Stimulated activated CD4-positive, alpha-beta T cell treated with anti-CD3 and anti-CD28 coated beads, Interleukin-1b, Interleukin-23, amount 100 ng/mL, for 24 hours (primary cell): ENCODE data around the gene STK26.
"Not testable (repeated sequence)": the region's sequence is repeated elsewhere in the genome, so short reads cannot be mapped to it uniquely, and the experiment has no call there.

Experiments used
- DNase-seq, 4 experiments: peaks; one replicate each; pipeline ENCODE4 v3.0.0-alpha.2; 2020; ENCODE audit warnings: low read depth in 4 of 4, low spot score in 1 of 4

The STK26 gene

DNA sequence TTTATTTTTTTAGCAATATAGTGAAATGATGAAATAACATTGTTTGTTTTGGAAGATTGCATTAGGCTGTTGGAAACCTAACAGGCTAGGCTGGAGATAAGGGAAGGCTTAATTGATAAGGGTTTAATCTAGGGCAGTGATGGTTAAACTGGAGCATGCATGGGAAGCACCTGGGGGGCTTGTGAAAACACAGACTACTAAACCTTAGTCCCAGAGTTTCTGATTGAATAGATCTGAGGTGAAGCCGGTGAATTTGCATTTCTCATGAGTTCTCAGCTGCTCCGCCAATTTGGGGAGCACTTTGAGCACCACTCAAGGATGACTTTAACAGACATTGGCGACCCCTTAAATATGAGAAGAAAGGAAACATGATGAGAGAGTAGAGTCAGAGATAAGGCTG is 11.5 kb downstream of the STK26 start:
- no peak for DNase-seq

DNA sequence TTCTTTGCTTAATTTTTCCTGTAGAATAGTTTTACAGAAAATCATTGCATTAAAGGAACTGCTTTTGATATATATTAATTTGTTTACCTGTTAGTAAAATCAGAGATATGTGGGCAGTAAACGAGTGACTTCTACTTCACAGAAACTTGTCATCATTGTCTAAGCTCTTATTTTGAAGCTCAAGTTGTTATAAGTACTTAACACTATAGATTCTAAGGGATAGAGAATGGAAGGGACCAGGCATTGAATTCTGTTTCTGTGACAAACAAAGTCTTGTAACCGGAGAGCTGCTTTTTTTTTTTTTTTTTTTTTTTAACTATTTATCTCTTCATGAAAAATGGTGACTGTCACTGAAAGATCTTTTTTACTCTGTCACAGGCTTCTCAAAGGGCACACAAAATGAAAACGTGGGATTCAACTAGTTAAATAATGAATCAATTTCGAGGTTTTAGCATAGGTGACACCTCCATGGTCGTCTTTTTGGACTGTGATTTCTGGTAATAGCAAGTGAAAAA is 14.4 kb downstream of the STK26 start:
- no peak for DNase-seq

DNA sequence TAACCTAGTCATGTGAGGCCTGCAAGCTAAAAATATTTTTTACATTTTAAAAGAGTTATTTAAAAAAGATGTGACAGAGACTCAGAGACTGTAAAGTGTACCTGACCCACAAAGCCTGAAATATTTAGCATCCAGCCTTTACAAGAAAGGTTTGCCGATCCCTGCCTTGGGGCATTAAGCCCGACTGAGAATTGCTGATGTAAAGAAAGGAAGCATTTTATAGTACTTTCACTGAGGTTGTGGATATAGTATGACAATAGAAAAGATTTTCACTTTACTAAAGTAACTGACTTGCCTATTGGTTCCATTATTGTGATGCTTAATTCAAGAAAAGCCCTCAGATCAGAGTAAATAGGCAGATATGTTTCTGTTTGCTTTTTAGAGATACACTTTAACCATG is 17.0 kb downstream of the STK26 start:
- DNase-seq, result no peak

DNA sequence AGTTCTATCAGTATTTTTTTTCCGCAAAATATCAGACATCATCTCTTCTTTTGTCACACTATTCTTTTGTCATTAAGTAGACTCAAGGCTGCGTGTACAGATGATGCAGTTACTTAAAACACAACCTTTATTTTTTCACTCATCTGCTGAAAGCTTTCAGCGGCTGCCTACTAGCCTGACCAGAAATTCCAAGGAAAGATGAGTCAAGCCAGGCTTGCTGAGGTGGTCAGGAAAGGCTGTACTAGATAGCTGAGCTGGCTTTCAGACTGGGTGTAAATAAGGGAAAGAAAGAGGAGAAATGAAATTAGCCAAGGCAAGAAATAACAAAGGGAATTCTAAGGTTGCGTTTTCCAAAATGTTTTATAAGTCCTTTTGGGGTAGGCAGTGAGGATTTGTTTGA is 17.9 kb downstream of the STK26 start:
- no peak for DNase-seq

DNA sequence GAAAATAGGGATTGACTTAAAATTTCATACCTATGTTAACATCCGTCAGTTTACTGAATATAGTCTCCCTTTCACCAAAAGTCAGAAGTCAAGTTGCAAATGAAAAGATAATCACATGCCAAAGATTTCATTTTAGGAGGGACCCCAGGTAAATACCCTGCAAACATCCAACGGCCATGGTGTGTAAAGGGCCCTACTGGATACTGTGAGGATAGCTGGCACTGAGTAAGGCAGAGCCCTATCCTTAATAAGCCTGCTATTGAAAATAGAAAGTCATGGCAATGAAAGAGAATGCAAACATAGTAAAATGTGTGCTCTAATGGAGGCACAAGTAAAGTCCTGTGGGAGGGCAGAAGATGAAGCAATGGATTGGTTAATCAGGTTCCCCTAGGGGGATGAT is 20.9 kb downstream of the STK26 start:
- DNase-seq, result no peak

DNA sequence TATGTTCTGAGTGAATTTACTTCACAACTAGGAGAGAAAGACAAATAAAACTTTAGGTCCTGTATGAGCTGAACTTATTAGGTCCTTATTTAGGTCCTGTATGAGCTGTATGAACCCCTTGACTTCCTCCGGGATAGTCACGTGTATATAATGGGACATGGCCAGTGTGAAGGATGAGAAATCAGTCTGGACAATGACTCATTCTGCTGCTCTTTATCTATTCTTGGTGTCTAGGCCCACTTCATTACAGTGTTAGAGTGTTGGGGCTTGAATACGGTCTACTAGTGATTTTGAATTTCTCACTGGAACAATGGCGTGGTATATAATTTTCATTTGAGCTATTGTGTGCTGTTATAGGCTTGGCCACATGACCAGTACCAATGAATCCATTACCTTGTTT is 21.9 kb downstream of the STK26 start:
- no peak for DNase-seq

DNA sequence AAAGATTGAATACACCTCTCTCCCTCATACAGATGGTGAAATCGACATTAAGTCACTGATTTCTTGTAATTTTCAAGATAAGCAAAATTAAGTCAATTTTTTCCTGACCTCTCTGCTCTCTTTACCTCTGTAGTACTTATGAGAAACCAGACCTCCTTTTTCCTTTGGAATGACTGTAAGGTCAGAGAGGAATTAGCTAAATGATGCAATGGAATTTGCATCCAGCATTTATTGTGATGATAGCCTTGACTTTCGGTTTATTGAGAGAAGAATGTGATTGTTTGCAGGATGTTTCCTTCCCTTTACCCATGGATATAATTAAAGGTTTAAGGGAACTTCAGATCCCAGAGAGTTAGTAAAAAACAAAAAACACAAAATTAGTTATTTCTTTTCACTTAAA is 22.4 kb downstream of the STK26 start:
- DNase-seq, result no peak

DNA sequence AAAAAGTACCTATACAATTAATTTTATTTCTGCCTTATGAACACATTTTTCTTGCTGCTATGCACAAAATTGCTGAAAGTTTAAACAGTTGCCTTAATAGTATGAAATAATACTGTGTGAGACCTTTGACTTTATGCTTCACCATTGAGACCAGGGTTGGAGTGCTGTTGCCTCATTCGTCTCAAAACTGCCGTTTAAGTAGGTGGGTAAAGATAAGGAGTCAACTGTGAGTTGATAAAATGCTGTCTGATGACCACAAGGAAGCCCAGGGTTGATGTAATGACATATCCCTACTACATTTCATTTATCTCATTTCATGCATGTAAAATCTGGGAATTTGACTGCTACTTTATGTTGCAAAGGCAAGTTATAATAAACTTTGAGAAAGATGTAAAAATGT is 23.4 kb downstream of the STK26 start:
- no peak for DNase-seq

DNA sequence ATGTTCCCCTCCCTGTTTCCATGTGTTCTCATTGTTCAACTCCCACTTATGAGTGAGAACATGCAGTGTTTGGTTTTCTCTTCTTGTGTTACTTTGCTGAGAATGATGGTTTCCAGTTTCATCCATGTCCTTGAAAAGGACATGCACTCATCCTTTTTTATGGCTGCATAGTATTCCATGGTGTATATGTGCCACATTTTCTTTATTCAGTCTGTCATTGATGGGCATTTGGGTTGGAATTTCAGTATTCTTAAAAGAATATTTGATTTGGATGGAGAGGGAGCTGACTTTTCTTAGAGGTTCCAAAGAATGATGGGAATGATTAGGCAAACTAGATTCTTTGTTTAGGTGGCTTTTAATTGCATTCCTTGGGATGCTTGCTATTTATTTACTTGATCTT is 28.7 kb downstream of the STK26 start:
- not testable (repeated sequence) for DNase-seq

DNA sequence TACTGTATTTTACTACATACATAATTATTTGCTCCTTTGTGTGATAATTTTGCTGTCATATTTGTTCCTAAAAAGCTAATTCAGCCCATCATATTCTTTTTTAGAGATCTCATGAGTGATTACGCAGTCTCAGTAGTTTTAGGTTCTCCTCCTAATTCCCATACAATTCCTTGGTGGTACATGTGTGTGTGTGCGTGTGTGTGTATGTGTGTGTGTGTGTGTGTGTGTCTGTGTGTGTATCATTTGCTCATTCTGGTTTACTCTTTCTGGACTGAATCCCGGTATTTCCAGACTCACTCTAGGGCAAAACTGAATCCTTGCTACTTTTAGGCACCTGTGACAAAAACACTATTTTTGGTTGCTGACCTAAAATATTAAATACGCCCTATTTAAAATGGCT is 34.9 kb downstream of the STK26 start:
- DNase-seq, result no peak

DNA sequence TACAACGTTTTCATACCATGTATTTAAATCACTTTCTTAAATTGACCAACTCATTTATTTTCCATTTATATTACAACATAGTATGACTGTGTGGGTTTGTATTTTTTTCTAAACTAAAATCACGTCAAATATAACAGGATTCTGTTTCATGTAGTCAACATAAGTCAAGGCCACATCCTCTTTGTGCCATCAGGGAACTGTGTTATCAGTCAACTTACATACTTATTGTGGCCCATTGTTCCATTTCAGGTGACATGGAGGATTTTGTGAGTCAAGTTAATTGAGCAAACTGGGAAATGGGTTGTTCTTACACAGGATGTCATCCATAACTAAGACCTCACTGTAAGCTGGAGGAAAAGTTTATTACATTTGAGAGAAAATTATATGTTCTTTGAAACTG is 35.9 kb downstream of the STK26 start:
- DNase-seq, result no peak

DNA sequence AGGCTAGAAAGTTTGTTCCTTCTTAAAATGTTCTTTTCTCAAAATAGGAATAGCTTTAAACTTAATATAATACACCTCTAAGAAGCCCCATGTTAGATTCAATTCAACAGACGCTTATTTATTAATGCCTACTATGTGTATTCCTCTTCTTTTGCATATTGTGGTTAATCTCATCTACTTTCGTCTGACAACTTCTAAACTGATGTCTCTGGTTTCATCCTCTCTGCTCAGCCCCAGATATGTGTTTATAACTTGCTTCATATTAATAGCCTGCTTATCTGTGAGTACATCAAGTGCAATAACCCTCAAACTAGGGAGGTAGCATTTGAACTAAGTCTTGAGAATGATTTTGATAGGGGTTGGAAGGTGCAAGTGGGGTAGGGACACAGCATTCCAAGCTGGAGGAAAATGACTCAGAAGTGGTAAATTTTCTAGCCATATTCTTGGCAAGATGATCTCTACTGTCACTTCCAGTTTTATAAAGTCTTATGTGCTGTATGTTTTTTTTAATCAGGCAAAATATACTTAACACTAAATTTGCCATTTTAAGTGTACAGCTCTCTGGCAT is 37.0 kb downstream of the STK26 start:
- no peak for DNase-seq

DNA sequence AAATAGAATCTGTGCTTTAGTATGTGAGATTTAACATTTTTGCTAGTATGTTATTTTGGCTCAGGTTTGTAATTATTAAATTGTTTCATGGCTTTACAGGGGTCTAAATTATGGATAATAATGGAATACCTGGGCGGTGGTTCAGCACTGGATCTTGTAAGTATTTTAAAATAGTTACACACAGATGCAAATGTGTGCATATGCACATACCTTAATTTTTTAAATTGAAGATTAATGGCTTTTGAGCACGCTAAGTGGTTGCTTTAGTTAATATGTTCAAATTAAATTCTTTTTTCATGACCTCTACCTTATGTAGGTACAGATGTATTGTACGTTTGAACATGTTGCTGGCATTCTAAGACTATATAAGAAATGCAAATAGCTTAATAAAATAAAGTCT is 40.2 kb downstream of the STK26 start:
- no peak for DNase-seq

DNA sequence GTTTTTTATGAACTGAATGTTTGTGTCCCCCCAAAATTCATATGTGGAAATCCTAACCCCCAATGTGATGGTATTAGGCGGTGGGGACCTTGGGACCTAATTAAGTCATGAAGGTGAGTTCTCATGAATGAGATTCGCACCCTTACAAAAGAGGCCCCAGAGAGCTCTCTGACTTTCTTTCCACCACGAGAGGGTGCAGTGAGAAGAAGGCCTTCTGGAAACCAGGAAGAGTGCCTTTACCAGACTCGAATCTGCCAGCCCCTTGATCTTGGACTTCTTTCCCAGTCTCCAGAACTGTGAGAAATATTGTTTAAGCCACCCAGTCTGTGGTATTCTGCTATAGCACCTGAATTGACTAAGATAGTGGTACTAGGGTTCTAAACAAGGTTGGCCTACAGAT is 40.8 kb downstream of the STK26 start:
- DNase-seq, result no peak

DNA sequence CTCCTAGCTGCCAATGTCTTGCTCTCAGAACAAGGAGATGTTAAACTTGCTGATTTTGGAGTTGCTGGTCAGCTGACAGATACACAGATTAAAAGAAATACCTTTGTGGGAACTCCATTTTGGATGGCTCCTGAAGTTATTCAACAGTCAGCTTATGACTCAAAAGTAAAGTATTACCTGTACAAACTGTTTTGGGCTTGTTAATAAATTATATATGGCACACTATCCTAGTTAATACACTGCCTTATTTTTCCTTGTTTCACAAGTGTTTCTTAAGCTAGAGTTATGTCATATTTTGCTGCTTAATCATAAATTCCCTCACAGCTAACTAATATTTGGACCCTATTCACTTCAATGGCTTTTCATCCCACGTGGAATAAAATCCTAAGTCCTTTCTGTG is 45.3 kb downstream of the STK26 start:
- no peak for DNase-seq

DNA sequence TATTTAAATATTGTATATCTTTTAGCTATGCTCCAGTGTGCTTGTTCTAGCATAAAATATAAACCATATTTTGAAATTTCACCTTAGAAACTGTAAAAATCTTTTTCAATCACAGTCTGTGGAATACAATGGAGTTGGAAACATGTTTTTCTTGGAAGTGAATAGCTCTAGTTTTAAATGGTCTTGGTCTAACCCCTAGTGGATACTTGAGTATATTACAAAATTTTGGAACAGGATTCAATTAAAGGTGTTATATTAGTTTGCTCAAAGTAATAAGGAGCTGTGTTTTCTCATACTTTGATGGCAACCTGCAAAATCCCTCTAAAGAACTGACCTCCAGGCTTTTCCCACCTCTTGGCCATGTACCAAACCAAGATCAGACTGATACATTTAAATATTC is 48.2 kb downstream of the STK26 start:
- DNase-seq, result no peak

DNA sequence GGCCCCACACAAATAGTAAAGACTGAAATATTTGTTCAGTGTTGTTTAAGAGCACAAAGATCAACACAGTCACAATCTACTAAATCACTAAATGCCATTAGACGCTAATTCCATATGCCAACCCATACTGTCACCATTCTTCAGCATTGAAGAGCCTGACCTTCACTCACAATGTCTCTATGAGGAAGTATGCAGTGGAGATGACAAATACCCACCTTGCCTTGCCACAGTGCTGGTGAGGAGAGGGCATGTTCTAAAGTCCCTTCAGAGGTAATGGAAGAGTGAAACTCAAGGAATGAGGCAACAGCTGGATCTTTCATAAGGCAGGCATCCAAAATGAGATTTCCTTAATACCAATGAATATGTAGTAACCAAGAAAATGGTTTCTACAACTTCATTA is 54.3 kb downstream of the STK26 start:
- no peak for DNase-seq

DNA sequence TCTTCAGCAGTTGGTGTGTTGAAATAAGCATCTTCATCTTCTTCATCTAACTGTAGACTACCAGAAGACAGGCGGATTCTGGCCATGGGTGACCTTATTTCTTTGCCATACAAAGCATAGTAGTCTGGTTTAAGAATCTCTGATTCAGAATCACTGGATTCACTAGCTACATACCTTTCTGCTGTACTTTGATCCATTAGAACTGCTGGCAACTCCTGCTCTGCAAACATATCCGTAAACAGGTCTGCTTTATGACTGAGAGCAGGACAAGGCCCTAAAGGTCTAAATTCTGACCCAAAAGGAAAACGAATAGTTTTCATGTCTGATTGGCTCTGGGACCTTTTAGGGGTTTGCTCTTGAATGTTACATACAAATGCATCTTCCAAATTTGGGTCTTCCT is 54.8 kb downstream of the STK26 start:
- DNase-seq, result no peak

DNA sequence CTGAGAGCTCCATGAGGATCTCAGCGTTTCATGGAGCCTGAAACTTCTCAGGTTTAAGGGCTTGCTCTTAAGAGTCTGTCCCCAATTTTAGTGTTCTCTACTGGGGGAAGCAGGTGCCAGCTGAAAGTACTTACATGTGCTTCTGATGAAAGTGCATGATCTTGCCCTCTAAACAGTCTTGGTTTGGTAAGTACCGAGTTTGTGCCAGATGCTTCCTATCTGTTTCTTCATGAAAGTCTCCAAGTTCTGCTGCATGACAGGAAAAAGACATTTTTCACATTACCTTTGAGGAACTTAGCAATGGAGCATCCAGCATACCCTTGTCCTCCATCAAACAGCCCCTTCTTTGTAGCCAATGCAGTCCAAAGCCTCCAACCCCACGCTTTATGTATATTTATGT is 62.7 kb downstream of the STK26 start:
- no peak for DNase-seq

DNA sequence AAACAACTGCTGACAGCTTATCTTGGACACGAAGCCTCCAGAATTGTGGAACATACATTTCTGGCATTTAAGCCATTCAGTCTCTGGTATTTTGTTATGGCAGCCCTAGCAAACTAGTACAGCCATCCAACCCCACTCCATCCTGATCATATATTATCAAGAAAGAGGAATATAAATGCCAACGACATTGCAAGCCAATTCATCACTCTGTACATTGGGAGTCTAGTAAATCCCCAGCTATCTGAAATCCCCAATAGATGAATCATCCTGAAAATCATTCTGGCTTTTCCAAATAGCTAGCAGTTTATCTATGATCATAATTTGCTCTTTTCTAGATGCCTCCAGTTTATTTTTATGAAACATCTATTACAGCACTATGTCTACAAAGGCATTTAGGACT is 63.6 kb downstream of the STK26 start:
- no peak for DNase-seq

DNA sequence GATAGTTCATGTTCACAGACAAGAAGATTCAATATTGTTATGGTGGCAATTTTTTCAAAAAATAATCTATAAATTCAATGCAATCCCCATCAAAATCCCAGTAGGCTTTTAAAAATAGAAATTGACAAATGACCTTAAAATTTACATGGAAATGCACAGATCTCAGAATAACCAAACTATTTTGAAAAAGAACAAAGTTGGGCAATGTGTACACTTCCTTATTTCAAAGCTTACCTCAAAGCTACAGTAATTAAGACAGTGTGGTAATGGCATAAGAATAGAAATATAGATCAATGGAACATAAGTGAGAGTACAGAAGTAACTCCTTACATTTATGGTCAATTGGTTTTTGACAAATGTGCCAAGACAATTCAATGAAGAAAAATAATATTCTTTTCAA is 65.8 kb downstream of the STK26 start:
- no peak for DNase-seq

DNA sequence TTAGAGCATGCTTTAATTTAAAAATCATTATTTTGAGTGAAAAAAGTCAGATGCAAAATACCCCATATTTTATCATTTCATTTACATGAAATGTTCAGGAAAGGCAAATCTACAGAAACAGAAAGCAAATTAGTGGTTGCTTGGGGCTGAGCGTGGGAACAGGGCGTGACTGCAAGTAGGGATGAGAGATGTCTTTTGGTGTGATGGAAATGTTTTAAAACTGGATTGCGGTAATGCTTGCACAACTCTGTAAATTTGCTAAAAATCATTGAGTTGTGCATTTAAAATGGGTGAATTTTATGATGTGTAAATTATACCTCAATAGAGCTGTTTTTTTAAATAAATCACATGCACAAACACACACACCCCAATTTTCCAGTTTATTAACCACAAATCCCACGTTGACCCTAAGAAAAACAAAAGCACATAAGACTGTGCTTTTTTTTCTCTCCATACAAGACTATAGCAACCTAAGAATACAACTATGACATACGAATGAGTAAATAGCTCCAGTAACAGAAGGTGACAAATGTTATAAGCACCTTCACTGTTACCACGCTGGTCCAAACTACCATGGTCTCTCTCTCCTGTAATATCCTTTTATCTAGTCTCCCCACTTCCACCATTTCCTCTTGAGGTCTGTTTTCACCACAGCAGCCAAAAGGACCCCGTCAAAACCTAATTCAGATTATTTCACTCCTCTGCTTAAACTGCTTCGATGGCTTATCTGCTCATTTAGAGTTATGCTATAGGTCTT is 67.5 kb downstream of the STK26 start:
- DNase-seq, result no peak

DNA sequence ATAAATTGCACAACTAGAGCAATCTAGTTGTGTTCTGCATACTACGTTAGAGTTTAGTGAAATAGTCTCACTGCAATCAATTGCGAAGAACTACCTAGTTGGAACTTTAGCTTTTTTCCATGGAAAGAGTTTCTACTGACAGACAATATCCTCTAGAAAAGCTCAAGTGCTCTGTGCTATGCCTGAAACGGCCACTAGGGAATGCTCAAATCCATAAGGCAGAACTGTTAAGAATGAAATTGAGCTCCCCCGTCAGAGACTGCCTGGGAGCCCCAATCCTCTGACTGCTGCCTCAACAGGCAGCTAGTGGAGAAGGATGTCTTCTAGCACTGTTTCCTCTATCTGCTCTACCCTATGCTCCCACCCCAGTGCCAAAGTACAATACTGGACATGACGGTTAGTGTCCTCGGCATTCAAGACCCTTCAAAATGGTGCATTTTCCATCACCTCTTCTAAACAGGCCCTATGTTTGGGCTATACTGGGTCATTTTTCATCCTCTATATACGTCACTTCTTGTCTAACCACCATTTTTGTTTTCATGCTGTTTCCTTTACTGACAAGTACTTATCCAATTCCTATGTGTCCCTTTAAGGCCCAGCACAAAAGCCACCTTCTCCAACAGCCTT is 69.5 kb downstream of the STK26 start:
- peak; percentile 1 to 19 (median 14) for DNase-seq
